Measurements from ENCODE around the gene ADAMTS2.

DNA sequence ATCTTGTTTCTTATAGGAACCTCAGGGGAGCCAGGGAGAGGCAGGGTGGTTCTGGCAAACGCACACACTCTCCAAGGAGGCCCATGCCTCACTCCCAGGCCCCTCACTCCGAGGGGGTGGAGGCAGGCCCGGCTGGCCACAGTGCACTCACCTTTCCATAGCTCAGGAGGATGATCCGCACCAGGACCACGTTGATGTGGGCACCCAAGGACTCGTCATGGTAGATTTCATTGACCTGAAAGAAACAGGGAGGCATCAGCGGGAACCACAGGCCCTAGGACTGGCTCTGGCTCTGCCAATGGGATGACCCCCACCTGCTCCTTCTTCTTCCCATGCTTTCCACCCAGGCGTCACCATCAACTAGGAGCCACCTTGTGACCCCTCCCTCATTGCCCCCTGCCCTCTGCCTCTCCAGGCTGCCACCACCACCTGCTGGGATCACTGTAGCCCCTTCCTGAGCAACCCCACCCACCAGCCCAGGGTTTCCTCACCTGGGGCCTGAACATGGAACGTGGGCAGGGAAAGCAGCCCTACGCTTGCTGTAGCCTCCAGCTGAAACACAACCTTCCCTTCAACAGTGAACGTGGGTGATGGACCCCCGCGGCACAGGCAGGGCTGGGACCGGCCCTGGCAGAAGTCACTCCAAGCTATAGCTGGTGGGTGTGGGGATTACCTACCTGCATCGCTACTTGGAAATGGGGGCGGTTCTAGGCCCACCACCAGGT lies 164.2 kb downstream of the ADAMTS2 start:
- TF ChIP-seq, protein P1, sequence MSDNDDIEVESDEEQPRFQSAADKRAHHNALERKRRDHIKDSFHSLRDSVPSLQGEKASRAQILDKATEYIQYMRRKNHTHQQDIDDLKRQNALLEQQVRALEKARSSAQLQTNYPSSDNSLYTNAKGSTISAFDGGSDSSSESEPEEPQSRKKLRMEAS (IDR thresholded peaks at IDR 0.05), result no peak
- no peak for TF ChIP-seq EP300 (IDR thresholded peaks at IDR 0.05; ENCODE audit: borderline replicate concordance)
- TF ChIP-seq, protein P2, sequence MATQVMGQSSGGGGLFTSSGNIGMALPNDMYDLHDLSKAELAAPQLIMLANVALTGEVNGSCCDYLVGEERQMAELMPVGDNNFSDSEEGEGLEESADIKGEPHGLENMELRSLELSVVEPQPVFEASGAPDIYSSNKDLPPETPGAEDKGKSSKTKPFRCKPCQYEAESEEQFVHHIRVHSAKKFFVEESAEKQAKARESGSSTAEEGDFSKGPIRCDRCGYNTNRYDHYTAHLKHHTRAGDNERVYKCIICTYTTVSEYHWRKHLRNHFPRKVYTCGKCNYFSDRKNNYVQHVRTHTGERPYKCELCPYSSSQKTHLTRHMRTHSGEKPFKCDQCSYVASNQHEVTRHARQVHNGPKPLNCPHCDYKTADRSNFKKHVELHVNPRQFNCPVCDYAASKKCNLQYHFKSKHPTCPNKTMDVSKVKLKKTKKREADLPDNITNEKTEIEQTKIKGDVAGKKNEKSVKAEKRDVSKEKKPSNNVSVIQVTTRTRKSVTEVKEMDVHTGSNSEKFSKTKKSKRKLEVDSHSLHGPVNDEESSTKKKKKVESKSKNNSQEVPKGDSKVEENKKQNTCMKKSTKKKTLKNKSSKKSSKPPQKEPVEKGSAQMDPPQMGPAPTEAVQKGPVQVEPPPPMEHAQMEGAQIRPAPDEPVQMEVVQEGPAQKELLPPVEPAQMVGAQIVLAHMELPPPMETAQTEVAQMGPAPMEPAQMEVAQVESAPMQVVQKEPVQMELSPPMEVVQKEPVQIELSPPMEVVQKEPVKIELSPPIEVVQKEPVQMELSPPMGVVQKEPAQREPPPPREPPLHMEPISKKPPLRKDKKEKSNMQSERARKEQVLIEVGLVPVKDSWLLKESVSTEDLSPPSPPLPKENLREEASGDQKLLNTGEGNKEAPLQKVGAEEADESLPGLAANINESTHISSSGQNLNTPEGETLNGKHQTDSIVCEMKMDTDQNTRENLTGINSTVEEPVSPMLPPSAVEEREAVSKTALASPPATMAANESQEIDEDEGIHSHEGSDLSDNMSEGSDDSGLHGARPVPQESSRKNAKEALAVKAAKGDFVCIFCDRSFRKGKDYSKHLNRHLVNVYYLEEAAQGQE (IDR thresholded peaks at IDR 0.05; ENCODE audit: low read depth), result no peak
- TF ChIP-seq RAD21 (IDR thresholded peaks at IDR 0.05; ENCODE audit: low read depth), result no peak
- no peak for TF ChIP-seq YY1 (IDR thresholded peaks at IDR 0.05; ENCODE audit: low read depth)
- TF ChIP-seq FOXM1 (IDR thresholded peaks at IDR 0.05; ENCODE audit: borderline replicate concordance, low read depth), result no peak
- no peak for TF ChIP-seq CREB1 (IDR thresholded peaks at IDR 0.05; ENCODE audit: low read depth)
